ENCODE data around the gene NAB1.

Gene NAB1

GRCh38 chr2:190637903-190638618 is 10.8 kb upstream of the NAB1 start:
- no peak for DNase-seq

- DNase-seq, result no peak
Observed at GRCh38 chr2:190640117-190640516, 8.8 kb upstream of the NAB1 start.

- DNase-seq, result no peak
Observed at GRCh38 chr2:190641469-190641868, 7.4 kb upstream of the NAB1 start.

GRCh38 chr2:190646780-190647522 is 1.9 kb upstream of the NAB1 start:
- DNase-seq, result no peak

GRCh38 chr2:190648289-190649034 is 421 bp upstream of the NAB1 start:
- DNase-seq, result peak; percentile 63

- no peak for DNase-seq
Observed at GRCh38 chr2:190649798-190650390, 1.0 kb downstream of the NAB1 start.

GRCh38 chr2:190651413-190651812 is 2.5 kb downstream of the NAB1 start:
- no peak for DNase-seq

GRCh38 chr2:190653231-190653630 is 4.3 kb downstream of the NAB1 start:
- DNase-seq, result no peak

GRCh38 chr2:190653931-190654330 is 5.0 kb downstream of the NAB1 start:
- DNase-seq, result no peak

- no peak for DNase-seq
Observed at GRCh38 chr2:190655113-190655512, 6.2 kb downstream of the NAB1 start.

GRCh38 chr2:190655570-190655969 is 6.7 kb downstream of the NAB1 start:
- no peak for DNase-seq

- DNase-seq, result no peak
Observed at GRCh38 chr2:190656301-190656700, 7.4 kb downstream of the NAB1 start.

GRCh38 chr2:190657474-190658255 is 8.8 kb downstream of the NAB1 start:
- no peak for DNase-seq

- DNase-seq, result no peak
Observed at GRCh38 chr2:190659553-190659952, 10.7 kb downstream of the NAB1 start.

GRCh38 chr2:190662754-190663153 is 13.9 kb downstream of the NAB1 start:
- no peak for DNase-seq

GRCh38 chr2:190663348-190663747 is 14.5 kb downstream of the NAB1 start:
- DNase-seq, result no peak

- DNase-seq, result no peak
Observed at GRCh38 chr2:190663839-190664238, 15.0 kb downstream of the NAB1 start.

GRCh38 chr2:190664240-190664639 is 15.4 kb downstream of the NAB1 start:
- DNase-seq, result no peak

- no peak for DNase-seq
Observed at GRCh38 chr2:190666895-190667294, 18.0 kb downstream of the NAB1 start.

GRCh38 chr2:190668892-190669291 is 20.0 kb downstream of the NAB1 start:
- DNase-seq, result no peak

GRCh38 chr2:190670182-190670946 is 21.5 kb downstream of the NAB1 start:
- no peak for DNase-seq
